ENCODE measurements around the gene MPC1L. TPM values are rescaled to one million over a fixed set of nuclear protein-coding genes. Genes with fewer than 3 reads are reported as not detected.
"Not testable (repeated sequence)": the region's sequence is repeated elsewhere in the genome, so short reads cannot be mapped to it uniquely, and the experiment has no call there.

Gene MPC1L
- total and polyA plus RNA-seq, 8 donors: not detected

- H3K27ac ChIP-seq: peak overlapping the region in 1 of 4 donors; percentile 33
- 41 to 68% methylated on average over 3 of the region's 3 CpGs for WGBS, 2 donors
- no peaks in the 10 kb centered on the region for H3K36me3 ChIP-seq
- no peak overlapping the region for H3K4me3 ChIP-seq
- no peak for TF ChIP-seq CTCF (IDR thresholded peaks at IDR 0.05)
- H3K4me1 ChIP-seq: peaks cover 0 to 6% (median 0%) of the 10 kb centered on the region in 3 donors
- H3K9me3 ChIP-seq: no peaks in the 10 kb centered on the region
- FAIRE-seq: no peak
- intact Hi-C loops (cut with DNase I): no loop called here
- no peak for ATAC-seq
- no peak for DNase-seq
- H3K27me3 ChIP-seq: peaks cover 0 to 24% (median 0%) of the 10 kb centered on the region in 4 donors
Observed at GRCh38 chrX:40579141-40579540, 44.1 kb upstream of the MPC1L start.

- Histone ChIP-seq H3K27me3 (peaks cover 0 to 19% (median 0%) of the 10 kb centered on the region in 4 donors), H3K36me3 (no peaks in the 10 kb centered on the region), H3K27ac (peak overlapping the region; percentile 39 to 86 (median 82)), H3K9me3 (no peaks in the 10 kb centered on the region), H3K4me1 (peaks cover 0 to 6% (median 0%) of the 10 kb centered on the region in 3 donors), H3K4me3 (peak overlapping the region; percentile 50 to 71 (median 58))
- DNase-seq (no peak), ATAC-seq (peak in 2 of 4 donors; percentile 71 to 72), FAIRE-seq (no peak)
- WGBS, 2 donors: 7 to 22% methylated on average over 12 of the region's 12 CpGs
- intact Hi-C loops (cut with DNase I): no loop called here
- no peak for TF ChIP-seq CTCF (IDR thresholded peaks at IDR 0.05)
Observed at GRCh38 chrX:40579900-40580536, 43.2 kb upstream of the MPC1L start.

GRCh38 chrX:40580537-40581335 lies 42.5 kb upstream of the MPC1L start, which contains the start of gene ATP6AP2:
Gene ATP6AP2, plus strand, starts transcription at chrX:40580970. Its CDS starts 96 bp downstream, at chrX:40581066.
- peaks cover 0 to 21% (median 0%) of the 10 kb centered on the region in 4 donors for H3K27me3 ChIP-seq
- FAIRE-seq (peak; percentile 68), ATAC-seq (peak; percentile 98), DNase-seq (peak; percentile 89 to 96 (median 92))
- H3K27ac ChIP-seq: peak within 1 kb of the TSS; percentile 62 to 86 (median 82)
- WGBS, 2 donors: 1 to 22% methylated on average over 78 to 89 of the region's 89 CpGs
- intact Hi-C loops (cut with DNase I): no loop called here
- peak within 1 kb of the TSS; percentile 50 to 71 (median 58) for H3K4me3 ChIP-seq
- H3K36me3 ChIP-seq: no peaks in the 10 kb centered on the region
- no peak for TF ChIP-seq CTCF (IDR thresholded peaks at IDR 0.05)
- H3K4me1 ChIP-seq: peaks cover 0 to 6% (median 0%) of the 10 kb centered on the region in 3 donors
- no peaks in the 10 kb centered on the region for H3K9me3 ChIP-seq

- Histone ChIP-seq H3K27ac (peak overlapping the region; percentile 62 to 86 (median 82)), H3K9me3 (no peaks in the 10 kb centered on the region), H3K27me3 (peaks cover 0 to 25% (median 0%) of the 10 kb centered on the region in 4 donors), H3K36me3 (no peaks in the 10 kb centered on the region), H3K4me3 (peak overlapping the region; percentile 50 to 71 (median 58)), H3K4me1 (peaks cover 0 to 6% (median 0%) of the 10 kb centered on the region in 3 donors)
- peak in 1 of 6 donors; percentile 16 for DNase-seq
- 0 to 16% methylated on average over 15 of the region's 15 CpGs for WGBS, 2 donors
- FAIRE-seq: no peak
- no peak for TF ChIP-seq CTCF (IDR thresholded peaks at IDR 0.05)
- ATAC-seq: no peak
- intact Hi-C loops (cut with DNase I): no loop called here
Observed at GRCh38 chrX:40581336-40581920, 41.8 kb upstream of the MPC1L start.

GRCh38 chrX:40582178-40582577 lies 41.0 kb upstream of the MPC1L start:
- H3K9me3 ChIP-seq; intact Hi-C loops (cut with DNase I); H3K36me3 ChIP-seq; DNase-seq; H3K27ac ChIP-seq; FAIRE-seq; H3K4me1 ChIP-seq; ATAC-seq: not testable (repeated sequence)
- 83 to 86% methylated on average over 13 of the region's 13 CpGs for WGBS, 2 donors
- Histone ChIP-seq H3K4me3 (peak overlapping the region in 1 of 4 donors; percentile 71), H3K27me3 (peaks cover 0 to 25% (median 0%) of the 10 kb centered on the region in 4 donors)
